Measurements from ENCODE around the gene EPHA2. TPM values are rescaled to one million over a fixed set of nuclear protein-coding genes. Genes with fewer than 3 reads are reported as not detected.
"Not testable (repeated sequence)": the region's sequence is repeated elsewhere in the genome, so short reads cannot be mapped to it uniquely, and the experiment has no call there.

The EPHA2 gene
- total RNA-seq, 1 experiment from 2014 or later, result 63.5 TPM

- no peak for DNase-seq
- H3K36me3 ChIP-seq (replicated peaks; ENCODE audit: control insufficient read depth, insufficient read depth, low read length), result no peaks in the 10 kb centered on the region
- H3K27me3 ChIP-seq (ENCODE audit: control insufficient read depth, insufficient read depth, low read length), result no peaks in the 10 kb centered on the region; the same call in 1 of the 2 replicates
These were observed 20.8 kb upstream of the EPHA2 start for GRCh38 chr1:16176653-16177052.

GRCh38 chr1:16175610-16176553, 20.0 kb upstream of the EPHA2 start:
- Histone ChIP-seq H3K27me3 (ENCODE audit: control insufficient read depth, insufficient read depth, low read length) (no peaks in the 10 kb centered on the region; the same call in 1 of the 2 replicates), H3K4me3 (ENCODE audit: insufficient read depth, low read depth, low read length) (no peak overlapping the region), H3K36me3 (replicated peaks; ENCODE audit: control insufficient read depth, insufficient read depth, low read length) (no peaks in the 10 kb centered on the region)
- DNase-seq, result peak; percentile 61

More at GRCh38 chr1:16176653-16177052, 20.8 kb upstream of the EPHA2 start:
- H3K4me3 ChIP-seq (ENCODE audit: insufficient read depth, low read depth, low read length), result no peak overlapping the region

- no peaks in the 10 kb centered on the region for H3K36me3 ChIP-seq (replicated peaks; ENCODE audit: control insufficient read depth, insufficient read depth, low read length)
- peak; percentile 63 for DNase-seq
- H3K4me3 ChIP-seq (ENCODE audit: insufficient read depth, low read depth, low read length), result no peak overlapping the region
- no peaks in the 10 kb centered on the region; the same call in 1 of the 2 replicates for H3K27me3 ChIP-seq (ENCODE audit: control insufficient read depth, insufficient read depth, low read length)
These were observed 19.2 kb upstream of the EPHA2 start for GRCh38 chr1:16174886-16175598.

GRCh38 chr1:16174261-16174868, 18.5 kb upstream of the EPHA2 start:
- no peak overlapping the region for H3K4me3 ChIP-seq (ENCODE audit: insufficient read depth, low read depth, low read length)
- H3K36me3 ChIP-seq (replicated peaks; ENCODE audit: control insufficient read depth, insufficient read depth, low read length), result no peaks in the 10 kb centered on the region
- DNase-seq, result peak; percentile 59
- H3K27me3 ChIP-seq (ENCODE audit: control insufficient read depth, insufficient read depth, low read length), result no peaks in the 10 kb centered on the region; the same call in 1 of the 2 replicates

GRCh38 chr1:16173447-16174260, 17.8 kb upstream of the EPHA2 start:
- H3K4me3 ChIP-seq (ENCODE audit: insufficient read depth, low read depth, low read length), result no peak overlapping the region
- DNase-seq, result peak; percentile 68
- H3K27me3 ChIP-seq (ENCODE audit: control insufficient read depth, insufficient read depth, low read length), result no peaks in the 10 kb centered on the region; the same call in 1 of the 2 replicates
- no peaks in the 10 kb centered on the region for H3K36me3 ChIP-seq (replicated peaks; ENCODE audit: control insufficient read depth, insufficient read depth, low read length)

- Histone ChIP-seq H3K27me3 (ENCODE audit: control insufficient read depth, insufficient read depth, low read length) (no peaks in the 10 kb centered on the region; the same call in 1 of the 2 replicates), H3K36me3 (replicated peaks; ENCODE audit: control insufficient read depth, insufficient read depth, low read length) (no peaks in the 10 kb centered on the region), H3K4me3 (ENCODE audit: insufficient read depth, low read depth, low read length) (no peak overlapping the region)
- DNase-seq, result no peak
These were observed 17.1 kb upstream of the EPHA2 start for GRCh38 chr1:16172964-16173446.

GRCh38 chr1:16172218-16172830, 16.5 kb upstream of the EPHA2 start:
- Histone ChIP-seq H3K27me3 (ENCODE audit: control insufficient read depth, insufficient read depth, low read length) (no peaks in the 10 kb centered on the region), H3K4me3 (ENCODE audit: insufficient read depth, low read depth, low read length) (no peak overlapping the region), H3K36me3 (replicated peaks; ENCODE audit: control insufficient read depth, insufficient read depth, low read length) (no peaks in the 10 kb centered on the region)
- DNase-seq, result peak; percentile 58

GRCh38 chr1:16171314-16172151, 15.7 kb upstream of the EPHA2 start:
- Histone ChIP-seq H3K36me3 (replicated peaks; ENCODE audit: control insufficient read depth, insufficient read depth, low read length) (no peaks in the 10 kb centered on the region), H3K27me3 (ENCODE audit: control insufficient read depth, insufficient read depth, low read length) (no peaks in the 10 kb centered on the region), H3K4me3 (ENCODE audit: insufficient read depth, low read depth, low read length) (no peak overlapping the region)
- peak; percentile 65 for DNase-seq

GRCh38 chr1:16170283-16170673, 14.4 kb upstream of the EPHA2 start:
- Histone ChIP-seq H3K4me3 (ENCODE audit: insufficient read depth, low read depth, low read length) (no peak overlapping the region), H3K27me3 (ENCODE audit: control insufficient read depth, insufficient read depth, low read length) (no peaks in the 10 kb centered on the region), H3K36me3 (replicated peaks; ENCODE audit: control insufficient read depth, insufficient read depth, low read length) (no peaks in the 10 kb centered on the region)
- DNase-seq, result no peak

GRCh38 chr1:16168622-16169360, 12.9 kb upstream of the EPHA2 start:
- Histone ChIP-seq H3K27me3 (ENCODE audit: control insufficient read depth, insufficient read depth, low read length) (no peaks in the 10 kb centered on the region), H3K4me3 (ENCODE audit: insufficient read depth, low read depth, low read length) (no peak overlapping the region), H3K36me3 (replicated peaks; ENCODE audit: control insufficient read depth, insufficient read depth, low read length) (no peaks in the 10 kb centered on the region)
- no peak for DNase-seq

GRCh38 chr1:16168144-16168495, 12.3 kb upstream of the EPHA2 start:
- H3K4me3 ChIP-seq (ENCODE audit: insufficient read depth, low read depth, low read length), result peak overlapping the region; percentile 62; the same call in 1 of the 2 replicates
- not testable (repeated sequence) for DNase-seq; H3K27me3 ChIP-seq (ENCODE audit: control insufficient read depth, insufficient read depth, low read length); H3K36me3 ChIP-seq (replicated peaks; ENCODE audit: control insufficient read depth, insufficient read depth, low read length)

GRCh38 chr1:16167331-16168143, 11.7 kb upstream of the EPHA2 start:
- peak overlapping the region; percentile 62 for H3K4me3 ChIP-seq (ENCODE audit: insufficient read depth, low read depth, low read length)
- H3K36me3 ChIP-seq (replicated peaks; ENCODE audit: control insufficient read depth, insufficient read depth, low read length), result no peaks in the 10 kb centered on the region
- DNase-seq, result peak; percentile 99
- no peaks in the 10 kb centered on the region for H3K27me3 ChIP-seq (ENCODE audit: control insufficient read depth, insufficient read depth, low read length)
